ENCODE measurements around the gene L1CAM. TPM values are rescaled to one million over a fixed set of nuclear protein-coding genes. Genes with fewer than 3 reads are reported as not detected.
"Not testable (repeated sequence)": the region's sequence is repeated elsewhere in the genome, so short reads cannot be mapped to it uniquely, and the experiment has no call there.

The L1CAM gene
- total and polyA plus RNA-seq, 9 donors: 0.84 to 12.0 (median 3.6) TPM

GRCh38 chrX:153819384-153820040, 66.5 kb downstream of the L1CAM start:
- DNase-seq: no peak
- Histone ChIP-seq H3K27me3 (ENCODE audit: control insufficient read depth, insufficient read depth, low read length) (peaks cover 26% of the 10 kb centered on the region), H3K4me3 (ENCODE audit: low read length) (peak overlapping the region; percentile 38), H3K36me3 (ENCODE audit: control insufficient read depth, insufficient read depth, low read length) (no peaks in the 10 kb centered on the region), H3K4me1 (ENCODE audit: control insufficient read depth, insufficient read depth, low read length) (peaks cover 7% of the 10 kb centered on the region), H3K27ac (ENCODE audit: low read length) (no peak overlapping the region), H3K9me3 (replicated peaks; ENCODE audit: control insufficient read depth, low read depth, low read length) (no peaks in the 10 kb centered on the region)
- 52% methylated on average over 10 of the region's 23 CpGs for WGBS (ENCODE audit: insufficient coverage)

DNA sequence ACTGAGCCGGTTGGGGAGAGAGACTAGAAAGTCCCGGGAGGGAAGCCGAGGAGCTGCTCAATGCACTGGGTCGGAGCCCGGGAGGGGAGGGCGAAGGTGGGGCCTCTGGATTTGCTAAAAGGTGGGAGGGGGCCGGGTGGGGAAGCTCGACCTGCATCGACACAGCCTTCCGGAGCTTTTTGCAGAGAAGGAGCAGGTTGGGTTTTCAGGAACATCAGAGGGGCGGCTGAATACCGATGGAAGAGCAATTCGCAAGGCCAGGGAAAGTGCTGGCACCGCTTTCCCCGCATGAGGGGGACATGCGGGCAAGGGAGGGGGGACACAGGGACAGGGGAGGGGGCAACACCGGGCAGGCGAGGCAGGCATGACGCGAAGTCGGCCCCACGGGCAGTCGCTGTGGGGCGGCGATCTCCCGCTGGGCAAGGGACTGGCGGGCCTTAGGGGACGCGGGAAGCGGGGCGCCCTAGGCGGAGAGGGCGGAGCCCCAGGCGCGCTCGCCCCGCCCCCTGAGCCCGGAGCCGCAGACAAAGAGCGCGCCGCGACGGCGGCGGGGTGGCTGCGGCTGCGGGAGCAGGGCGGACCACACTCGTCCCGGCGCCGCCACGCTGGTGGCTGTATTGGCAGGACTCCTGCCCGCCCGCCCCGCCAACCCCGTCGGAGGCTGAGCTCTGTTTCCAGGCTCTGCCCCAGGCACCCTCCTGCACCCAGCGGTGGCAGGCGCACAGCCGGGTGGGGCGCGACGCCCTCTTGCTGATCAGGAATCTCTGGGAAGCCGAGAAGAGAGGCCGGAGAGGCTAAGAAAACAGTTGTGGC, 67.2 kb downstream of the L1CAM start:
- H3K4me1 ChIP-seq (ENCODE audit: control insufficient read depth, insufficient read depth, low read length): peaks cover 7% of the 10 kb centered on the region
- H3K9me3 ChIP-seq (replicated peaks; ENCODE audit: control insufficient read depth, low read depth, low read length): no peaks in the 10 kb centered on the region
- peaks cover 26% of the 10 kb centered on the region for H3K27me3 ChIP-seq (ENCODE audit: control insufficient read depth, insufficient read depth, low read length)
- 19% methylated on average over 67 of the region's 67 CpGs for WGBS (ENCODE audit: insufficient coverage)
- peak overlapping the region; percentile 38 for H3K4me3 ChIP-seq (ENCODE audit: low read length)
- no peaks in the 10 kb centered on the region for H3K36me3 ChIP-seq (ENCODE audit: control insufficient read depth, insufficient read depth, low read length)
- H3K27ac ChIP-seq (ENCODE audit: low read length): no peak overlapping the region
- no peak for DNase-seq

- not testable (repeated sequence) for H3K4me3 ChIP-seq (ENCODE audit: low read length)
Observed at GRCh38 chrX:153818064-153818463, 67.9 kb downstream of the L1CAM start.

GRCh38 chrX:153816831-153817690, 68.9 kb downstream of the L1CAM start:
- Histone ChIP-seq H3K27me3 (ENCODE audit: control insufficient read depth, insufficient read depth, low read length) (peaks cover 29% of the 10 kb centered on the region), H3K36me3 (ENCODE audit: control insufficient read depth, insufficient read depth, low read length) (no peaks in the 10 kb centered on the region), H3K4me1 (ENCODE audit: control insufficient read depth, insufficient read depth, low read length) (peaks cover 7% of the 10 kb centered on the region), H3K9me3 (replicated peaks; ENCODE audit: control insufficient read depth, low read depth, low read length) (no peaks in the 10 kb centered on the region), H3K4me3 (ENCODE audit: low read length) (no peak overlapping the region), H3K27ac (ENCODE audit: low read length) (no peak overlapping the region)
- WGBS (ENCODE audit: insufficient coverage): 64% methylated on average over 9 of the region's 25 CpGs
- DNase-seq: no peak

More at GRCh38 chrX:153818064-153818463, 67.9 kb downstream of the L1CAM start:
- H3K36me3 ChIP-seq (ENCODE audit: control insufficient read depth, insufficient read depth, low read length); H3K27ac ChIP-seq (ENCODE audit: low read length); H3K9me3 ChIP-seq (replicated peaks; ENCODE audit: control insufficient read depth, low read depth, low read length); H3K4me1 ChIP-seq (ENCODE audit: control insufficient read depth, insufficient read depth, low read length); DNase-seq: not testable (repeated sequence)
- H3K27me3 ChIP-seq (ENCODE audit: control insufficient read depth, insufficient read depth, low read length): peaks cover 26% of the 10 kb centered on the region
- 95% methylated on average over 3 of the region's 9 CpGs for WGBS (ENCODE audit: insufficient coverage)

- WGBS (ENCODE audit: insufficient coverage): 71% methylated on average over 17 of the region's 19 CpGs
Observed at GRCh38 chrX:153814591-153815315, 71.2 kb downstream of the L1CAM start.

DNA sequence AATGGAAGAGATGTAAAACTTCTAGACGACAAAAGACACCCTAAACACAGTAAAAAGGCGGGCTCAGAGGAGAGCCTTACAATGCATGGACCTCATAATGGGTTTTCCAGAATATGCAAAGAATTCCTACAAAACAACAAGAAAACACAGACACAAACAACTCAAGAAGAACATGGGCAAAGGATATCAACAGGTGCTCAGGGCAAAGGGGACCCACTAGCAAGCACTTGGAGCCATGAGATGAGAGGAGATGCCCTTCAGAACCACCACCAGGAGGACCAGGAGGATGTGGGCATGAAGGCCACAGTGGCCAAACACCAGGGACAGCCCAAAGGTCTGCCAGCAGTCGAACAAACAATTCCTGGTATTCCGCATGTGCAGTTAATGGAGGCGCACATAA, 72.8 kb downstream of the L1CAM start:
- WGBS (ENCODE audit: insufficient coverage): 97% methylated on average over 3 of the region's 5 CpGs
- no peak for DNase-seq
- Histone ChIP-seq H3K27me3 (ENCODE audit: control insufficient read depth, insufficient read depth, low read length) (peaks cover 20% of the 10 kb centered on the region), H3K4me3 (ENCODE audit: low read length) (no peak overlapping the region), H3K27ac (ENCODE audit: low read length) (no peak overlapping the region), H3K9me3 (replicated peaks; ENCODE audit: control insufficient read depth, low read depth, low read length) (peaks cover 3% of the 10 kb centered on the region), H3K36me3 (ENCODE audit: control insufficient read depth, insufficient read depth, low read length) (no peaks in the 10 kb centered on the region), H3K4me1 (ENCODE audit: control insufficient read depth, insufficient read depth, low read length) (no peaks in the 10 kb centered on the region)

More at GRCh38 chrX:153814591-153815315, 71.2 kb downstream of the L1CAM start:
- no peaks in the 10 kb centered on the region for H3K36me3 ChIP-seq (ENCODE audit: control insufficient read depth, insufficient read depth, low read length)
- H3K9me3 ChIP-seq (replicated peaks; ENCODE audit: control insufficient read depth, low read depth, low read length): no peaks in the 10 kb centered on the region
- DNase-seq: no peak
- H3K27me3 ChIP-seq (ENCODE audit: control insufficient read depth, insufficient read depth, low read length): peaks cover 27% of the 10 kb centered on the region
- peaks cover 7% of the 10 kb centered on the region for H3K4me1 ChIP-seq (ENCODE audit: control insufficient read depth, insufficient read depth, low read length)
- H3K27ac ChIP-seq (ENCODE audit: low read length): no peak overlapping the region
- no peak overlapping the region for H3K4me3 ChIP-seq (ENCODE audit: low read length)

GRCh38 chrX:153812220-153812619, 73.8 kb downstream of the L1CAM start:
- peaks cover 17% of the 10 kb centered on the region for H3K27me3 ChIP-seq (ENCODE audit: control insufficient read depth, insufficient read depth, low read length)
- peaks cover 3% of the 10 kb centered on the region for H3K9me3 ChIP-seq (replicated peaks; ENCODE audit: control insufficient read depth, low read depth, low read length)
- H3K27ac ChIP-seq (ENCODE audit: low read length): no peak overlapping the region
- no peaks in the 10 kb centered on the region for H3K4me1 ChIP-seq (ENCODE audit: control insufficient read depth, insufficient read depth, low read length)
- 56% methylated on average over 12 of the region's 14 CpGs for WGBS (ENCODE audit: insufficient coverage)
- no peaks in the 10 kb centered on the region for H3K36me3 ChIP-seq (ENCODE audit: control insufficient read depth, insufficient read depth, low read length)
- DNase-seq: no peak
- H3K4me3 ChIP-seq (ENCODE audit: low read length): no peak overlapping the region

Other genes starting within 250 kb of the L1CAM start
- 0.35 TPM for gene DUSP9, start 239.0 kb downstream of the L1CAM start, total RNA-seq
- gene DUSP9, start 239.0 kb downstream of the L1CAM start, polyA plus RNA-seq (ENCODE audit: insufficient read depth in 1 of 8, insufficient read length in 8 of 8, low replicate concordance in 1 of 8): under 1 TPM in 7 of 8 donors, not detected in 1; 0.11 to 0.89 (median 0.37) TPM
- 3.5 TPM for gene PNCK, start 212.4 kb downstream of the L1CAM start, total RNA-seq
- gene PNCK, start 212.4 kb downstream of the L1CAM start, polyA plus RNA-seq (ENCODE audit: insufficient read depth in 1 of 8, insufficient read length in 8 of 8, low replicate concordance in 1 of 8): 10 to 100 TPM in 1 of 8 donors, 1 to 10 TPM in 5, under 1 TPM in 2; 0.93 to 10.6 (median 3.4) TPM
- 14.6 TPM for gene SLC6A8, start 198.2 kb downstream of the L1CAM start, total RNA-seq
- gene SLC6A8, start 198.2 kb downstream of the L1CAM start, polyA plus RNA-seq (ENCODE audit: insufficient read depth in 1 of 8, insufficient read length in 8 of 8, low replicate concordance in 1 of 8): 10 to 100 TPM; 23.0 to 49.1 (median 32.5) TPM
- gene BCAP31, start 161.8 kb downstream of the L1CAM start, total RNA-seq: 51.8 TPM
- gene BCAP31, start 161.8 kb downstream of the L1CAM start, polyA plus RNA-seq (ENCODE audit: insufficient read depth in 1 of 8, insufficient read length in 8 of 8, low replicate concordance in 1 of 8): 10 to 100 TPM; 73.9 to 90.1 (median 76.9) TPM
- 7.2 TPM for gene ABCD1, start 161.3 kb downstream of the L1CAM start, total RNA-seq
- gene ABCD1, start 161.3 kb downstream of the L1CAM start, polyA plus RNA-seq (ENCODE audit: insufficient read depth in 1 of 8, insufficient read length in 8 of 8, low replicate concordance in 1 of 8): 10 to 100 TPM in 1 of 8 donors, 1 to 10 TPM in 7; 7.7 to 11.4 (median 9.2) TPM
- gene PLXNB3, start 121.9 kb downstream of the L1CAM start, total RNA-seq: 0.89 TPM
- 1 to 10 TPM; 2.4 to 8.9 (median 4.2) TPM for gene PLXNB3, start 121.9 kb downstream of the L1CAM start, polyA plus RNA-seq (ENCODE audit: insufficient read depth in 1 of 8, insufficient read length in 8 of 8, low replicate concordance in 1 of 8)
- gene SRPK3, start 105.1 kb downstream of the L1CAM start, total RNA-seq: 195 TPM
- 100 to 1,000 TPM; 145 to 273 (median 232) TPM for gene SRPK3, start 105.1 kb downstream of the L1CAM start, polyA plus RNA-seq (ENCODE audit: insufficient read depth in 1 of 8, insufficient read length in 8 of 8, low replicate concordance in 1 of 8)
- 30.6 TPM for gene IDH3G, start 91.8 kb downstream of the L1CAM start, total RNA-seq
- gene IDH3G, start 91.8 kb downstream of the L1CAM start, polyA plus RNA-seq (ENCODE audit: insufficient read depth in 1 of 8, insufficient read length in 8 of 8, low replicate concordance in 1 of 8): 10 to 100 TPM; 49.7 to 62.4 (median 54.4) TPM
- 188 TPM for gene SSR4, start 91.5 kb downstream of the L1CAM start, total RNA-seq
- gene SSR4, start 91.5 kb downstream of the L1CAM start, polyA plus RNA-seq (ENCODE audit: insufficient read depth in 1 of 8, insufficient read length in 8 of 8, low replicate concordance in 1 of 8): 100 to 1,000 TPM in 7 of 8 donors, 10 to 100 TPM in 1; 95.6 to 148 (median 131) TPM
- 1.6 TPM for gene PDZD4, start 55.6 kb downstream of the L1CAM start, total RNA-seq
- 1 to 10 TPM; 2.1 to 6.3 (median 3.8) TPM for gene PDZD4, start 55.6 kb downstream of the L1CAM start, polyA plus RNA-seq (ENCODE audit: insufficient read depth in 1 of 8, insufficient read length in 8 of 8, low replicate concordance in 1 of 8)
- gene AVPR2, start 18.5 kb upstream of the L1CAM start, total RNA-seq: 0.84 TPM
- 1 to 10 TPM in 2 of 8 donors, under 1 TPM in 6; 0.49 to 1.2 (median 0.79) TPM for gene AVPR2, start 18.5 kb upstream of the L1CAM start, polyA plus RNA-seq (ENCODE audit: insufficient read depth in 1 of 8, insufficient read length in 8 of 8, low replicate concordance in 1 of 8)
- 15.5 TPM for gene ARHGAP4, start 40.1 kb upstream of the L1CAM start, total RNA-seq
- gene ARHGAP4, start 40.1 kb upstream of the L1CAM start, polyA plus RNA-seq (ENCODE audit: insufficient read depth in 1 of 8, insufficient read length in 8 of 8, low replicate concordance in 1 of 8): 10 to 100 TPM; 15.1 to 30.8 (median 22.2) TPM
- gene NAA10, start 48.9 kb upstream of the L1CAM start, total RNA-seq: 42.8 TPM
- 10 to 100 TPM; 62.6 to 77.5 (median 65.7) TPM for gene NAA10, start 48.9 kb upstream of the L1CAM start, polyA plus RNA-seq (ENCODE audit: insufficient read depth in 1 of 8, insufficient read length in 8 of 8, low replicate concordance in 1 of 8)
- 3.1 TPM for gene RENBP, start 58.5 kb upstream of the L1CAM start, total RNA-seq
- gene RENBP, start 58.5 kb upstream of the L1CAM start, polyA plus RNA-seq (ENCODE audit: insufficient read depth in 1 of 8, insufficient read length in 8 of 8, low replicate concordance in 1 of 8): 1 to 10 TPM; 3.2 to 7.2 (median 4.4) TPM
- gene HCFC1, start 85.6 kb upstream of the L1CAM start, total RNA-seq: 12.8 TPM
- 10 to 100 TPM; 25.7 to 47.1 (median 34.7) TPM for gene HCFC1, start 85.6 kb upstream of the L1CAM start, polyA plus RNA-seq (ENCODE audit: insufficient read depth in 1 of 8, insufficient read length in 8 of 8, low replicate concordance in 1 of 8)
- gene TMEM187, start 86.6 kb upstream of the L1CAM start, total RNA-seq: 5.2 TPM
- 1 to 10 TPM; 3.3 to 6.8 (median 5.9) TPM for gene TMEM187, start 86.6 kb upstream of the L1CAM start, polyA plus RNA-seq (ENCODE audit: insufficient read depth in 1 of 8, insufficient read length in 8 of 8, low replicate concordance in 1 of 8)
- gene IRAK1, start 133.7 kb upstream of the L1CAM start, total RNA-seq: 20.7 TPM
- 10 to 100 TPM; 52.0 to 62.8 (median 54.9) TPM for gene IRAK1, start 133.7 kb upstream of the L1CAM start, polyA plus RNA-seq (ENCODE audit: insufficient read depth in 1 of 8, insufficient read length in 8 of 8, low replicate concordance in 1 of 8)
- gene MECP2, start 211.5 kb upstream of the L1CAM start, total RNA-seq: 18.6 TPM
- 10 to 100 TPM; 17.5 to 24.0 (median 20.9) TPM for gene MECP2, start 211.5 kb upstream of the L1CAM start, polyA plus RNA-seq (ENCODE audit: insufficient read depth in 1 of 8, insufficient read length in 8 of 8, low replicate concordance in 1 of 8)

Measured in muscle of leg (tissue), 11 donors.